ENCODE data around the gene TTC28.

DNA sequence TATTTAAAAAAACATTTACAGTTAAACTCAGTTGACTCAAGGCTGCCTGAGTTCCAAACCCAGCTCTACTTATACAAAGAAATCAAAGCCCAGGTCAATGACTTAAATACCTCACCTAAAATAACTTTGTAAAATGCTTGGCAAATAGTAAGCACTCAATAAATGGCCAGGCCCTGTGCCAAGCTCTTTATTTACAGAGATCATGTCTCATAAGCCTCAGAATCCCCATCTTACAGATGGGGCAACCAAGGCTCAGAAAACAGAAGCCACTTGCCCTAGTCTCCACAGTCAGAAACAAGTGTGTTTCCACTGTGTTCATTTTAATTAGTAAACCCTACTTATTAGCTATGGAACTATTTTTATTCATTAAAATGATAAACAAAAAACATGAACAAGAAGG is 30.5 kb upstream of the TTC28 start:
- TF ChIP-seq, protein P1, sequence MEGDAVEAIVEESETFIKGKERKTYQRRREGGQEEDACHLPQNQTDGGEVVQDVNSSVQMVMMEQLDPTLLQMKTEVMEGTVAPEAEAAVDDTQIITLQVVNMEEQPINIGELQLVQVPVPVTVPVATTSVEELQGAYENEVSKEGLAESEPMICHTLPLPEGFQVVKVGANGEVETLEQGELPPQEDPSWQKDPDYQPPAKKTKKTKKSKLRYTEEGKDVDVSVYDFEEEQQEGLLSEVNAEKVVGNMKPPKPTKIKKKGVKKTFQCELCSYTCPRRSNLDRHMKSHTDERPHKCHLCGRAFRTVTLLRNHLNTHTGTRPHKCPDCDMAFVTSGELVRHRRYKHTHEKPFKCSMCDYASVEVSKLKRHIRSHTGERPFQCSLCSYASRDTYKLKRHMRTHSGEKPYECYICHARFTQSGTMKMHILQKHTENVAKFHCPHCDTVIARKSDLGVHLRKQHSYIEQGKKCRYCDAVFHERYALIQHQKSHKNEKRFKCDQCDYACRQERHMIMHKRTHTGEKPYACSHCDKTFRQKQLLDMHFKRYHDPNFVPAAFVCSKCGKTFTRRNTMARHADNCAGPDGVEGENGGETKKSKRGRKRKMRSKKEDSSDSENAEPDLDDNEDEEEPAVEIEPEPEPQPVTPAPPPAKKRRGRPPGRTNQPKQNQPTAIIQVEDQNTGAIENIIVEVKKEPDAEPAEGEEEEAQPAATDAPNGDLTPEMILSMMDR (IDR thresholded peaks at IDR 0.05; ENCODE audit: extremely low read depth in 1 of 2, insufficient read depth in 1 of 2, low read depth in 1 of 2, low read length in 2 of 2), result no peak
- TF ChIP-seq, protein P2, sequence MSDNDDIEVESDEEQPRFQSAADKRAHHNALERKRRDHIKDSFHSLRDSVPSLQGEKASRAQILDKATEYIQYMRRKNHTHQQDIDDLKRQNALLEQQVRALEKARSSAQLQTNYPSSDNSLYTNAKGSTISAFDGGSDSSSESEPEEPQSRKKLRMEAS (IDR thresholded peaks at IDR 0.05; ENCODE audit: insufficient read depth, insufficient read length), result no peak
- TF ChIP-seq POLR2AphosphoS5 (IDR thresholded peaks at IDR 0.05; ENCODE audit: insufficient read depth, low read depth, low read length) (no peak), MYC (IDR thresholded peaks at IDR 0.05; ENCODE audit: low read depth, low read length) (no peak), EZH2 (IDR thresholded peaks at IDR 0.05; ENCODE audit: borderline replicate concordance, low read depth, low read length, severe bottlenecking) (no peak), POLR2A (IDR thresholded peaks at IDR 0.05; ENCODE audit: low read depth, low read length) (no peak), JUN (IDR thresholded peaks at IDR 0.05; ENCODE audit: borderline replicate concordance, insufficient read depth, insufficient read length, low read depth) (no peak), GATA2 (IDR thresholded peaks at IDR 0.05; ENCODE audit: insufficient read depth, insufficient read length, low read depth, low read length) (no peak)

All from endothelial cell of umbilical vein (primary cell).